Neural cell (in vitro differentiated cells): ENCODE results near the gene CFAP45. TPM values are rescaled to one million over a fixed set of nuclear protein-coding genes. Genes with fewer than 3 reads are reported as not detected.

Experiments
- H2AFZ ChIP-seq: fragments of 200-600, 300-800 bp; sonication (generic), shearing (Covaris generic); 2 replicates; pipeline ENCODE4 v1.6.0; 2014; ENCODE audit warnings: low read depth, mild to moderate bottlenecking, antibody characterized with exemption, low read length, moderate library complexity
- H3F3A ChIP-seq: fragments of 200-600 bp; shearing (Covaris generic); 2 replicates; pipeline ENCODE4 v1.6.1; 2016; ENCODE audit warnings: mild to moderate bottlenecking, moderate library complexity, mixed read lengths, antibody characterized with exemption, low read length; ENCODE audit not compliant: insufficient read depth, poor library complexity, severe bottlenecking
- H3K27ac ChIP-seq: fragments of 200-600, 300-800 bp; sonication (generic), shearing (Covaris generic); 2 replicates; pipeline ENCODE4 v1.5.1; 2014; ENCODE audit warnings: mild to moderate bottlenecking, low read length, moderate library complexity
- H3K27me3 ChIP-seq: fragments of 300-800, 200-600 bp; sonication (generic), shearing (Covaris generic); 2 replicates; pipeline ENCODE4 v1.6.0; 2014; ENCODE audit warnings: mild to moderate bottlenecking, low read depth, low read length, moderate library complexity; ENCODE audit not compliant: insufficient read depth
- H3K36me3 ChIP-seq: fragments of 300-800, 200-600 bp; sonication (generic), shearing (Covaris generic); 2 replicates; pipeline ENCODE4 v1.5.1; 2014; ENCODE audit warnings: mild to moderate bottlenecking, antibody characterized with exemption, low read length, moderate library complexity; ENCODE audit not compliant: insufficient read depth
- H3K4me2 ChIP-seq: fragments of 300-800, 200-600 bp; sonication (generic), shearing (Covaris generic); 2 replicates; pipeline ENCODE4 v1.6.0; 2014; ENCODE audit warnings: mild to moderate bottlenecking, low read length
- H3K4me3 ChIP-seq: fragments of 300-800, 200-600 bp; sonication (generic), shearing (Covaris generic); 2 replicates; pipeline ENCODE4 v1.5.1; 2014; ENCODE audit warnings: mild to moderate bottlenecking, low read length, moderate library complexity
- H3K79me2 ChIP-seq: fragments of 200-600 bp; shearing (Covaris generic); replicated peaks from 2 replicates; pipeline ENCODE4 v1.6.0; 2014; ENCODE audit warnings: mild to moderate bottlenecking, low read length, moderate library complexity; ENCODE audit not compliant: insufficient read depth
- H3K9ac ChIP-seq: fragments of 300-800, 200-600 bp; sonication (generic), shearing (Covaris generic); 2 replicates; pipeline ENCODE4 v1.6.1; 2016; ENCODE audit warnings: mild to moderate bottlenecking, low read length, mixed read lengths
- H3K9me2 ChIP-seq: fragments of 200-600 bp; shearing (Covaris generic); 2 replicates; pipeline ENCODE4 v1.6.1; 2016; ENCODE audit warnings: mild to moderate bottlenecking, low read length, mixed read lengths; ENCODE audit not compliant: insufficient read depth
- H3K9me3 ChIP-seq: fragments of 200-600, 300-800 bp; sonication (generic), shearing (Covaris generic); 2 replicates; pipeline ENCODE4 v1.6.1; 2016; ENCODE audit warnings: mild to moderate bottlenecking, mixed run types, low read length, moderate library complexity, mixed read lengths
- H4K20me1 ChIP-seq: fragments of 200-600 bp; shearing (Covaris generic); 2 replicates; pipeline ENCODE4 v1.6.1; 2016; ENCODE audit warnings: mild to moderate bottlenecking, mixed run types; ENCODE audit not compliant: insufficient read depth
- CTCF ChIP-seq: fragments of 450-650 bp; IDR thresholded peaks from 2 replicates; pipeline ENCODE4 v1.5.1; 2014; ENCODE audit warnings: antibody characterized with exemption, mild to moderate bottlenecking, moderate library complexity; ENCODE audit not compliant: poor library complexity, severe bottlenecking
- EP300 ChIP-seq: fragments of 450-650 bp; conservative IDR thresholded peaks from 2 replicates; pipeline ENCODE4 v1.6.1; 2014; ENCODE audit warnings: antibody characterized with exemption, mild to moderate bottlenecking, moderate library complexity; ENCODE audit not compliant: poor library complexity, severe bottlenecking
- EZH2 ChIP-seq: fragments of 200-600, 300-800 bp; shearing (Covaris generic), sonication (generic); IDR thresholded peaks from 2 replicates; pipeline ENCODE4 v1.6.1; 2014; ENCODE audit warnings: antibody characterized with exemption, low read length, borderline replicate concordance, mild to moderate bottlenecking; ENCODE audit not compliant: insufficient read depth, poor library complexity, severe bottlenecking
- MXI1 ChIP-seq: fragments of 450-650 bp; conservative IDR thresholded peaks from 2 replicates; pipeline ENCODE4 v1.6.1; 2014; ENCODE audit warnings: antibody characterized with exemption, mild to moderate bottlenecking; ENCODE audit not compliant: poor library complexity, severe bottlenecking
- POLR2AphosphoS5 ChIP-seq: IDR thresholded peaks from 2 replicates; pipeline ENCODE4 v1.6.1; 2012
- RAD21 ChIP-seq: fragments of 450-650 bp; conservative IDR thresholded peaks from 2 replicates; pipeline ENCODE4 v1.6.1; 2014; ENCODE audit warnings: antibody characterized with exemption, mild to moderate bottlenecking, moderate library complexity
- SMC3 ChIP-seq: fragments of 450-650 bp; conservative IDR thresholded peaks from 2 replicates; pipeline ENCODE4 v1.6.1; 2014; ENCODE audit warnings: antibody characterized with exemption, mild to moderate bottlenecking, moderate library complexity; ENCODE audit not compliant: poor library complexity
- TAF1 ChIP-seq: IDR thresholded peaks from 2 replicates; pipeline ENCODE4 v1.6.1; 2012; ENCODE audit warnings: low read depth
- polyA plus RNA-seq: library from polyadenylated mRNA; depleted of rRNA; stranded (reverse); fragments of >200 nt; gene quantifications from 2 replicates; pipeline ENCODE4 v1.2.3, GENCODE V29; 2014
- TF ChIP-seq, protein P1 (sequence below): IDR thresholded peaks from 2 replicates; pipeline ENCODE4 v1.6.1; 2012; ENCODE audit warnings: borderline replicate concordance

The CFAP45 gene
- polyA plus RNA-seq, 1 donor from 2014 or later, result 0.12 TPM

- no peak overlapping the region for H3K27ac ChIP-seq
- H3K9me2 ChIP-seq, result no peaks in the 10 kb centered on the region
- H3F3A ChIP-seq, result no peaks in the 10 kb centered on the region
- no peak overlapping the region for H3K4me2 ChIP-seq
- no peak overlapping the region for H2AFZ ChIP-seq
- no peaks in the 10 kb centered on the region for H3K9me3 ChIP-seq
- no peaks in the 10 kb centered on the region for H4K20me1 ChIP-seq
- H3K4me3 ChIP-seq, result no peak overlapping the region
- TF ChIP-seq EZH2 (no peak), EP300 (no peak), CTCF (no peak), RAD21 (no peak)
- H3K79me2 ChIP-seq, result no peaks in the 10 kb centered on the region
- no peaks in the 10 kb centered on the region for H3K27me3 ChIP-seq
- no peaks in the 10 kb centered on the region for H3K36me3 ChIP-seq
- no peak overlapping the region for H3K9ac ChIP-seq
Measured at GRCh38 chr1:159868766-159869165, 31.2 kb downstream of the CFAP45 start.

GRCh38 chr1:159867664-159868026 lies 32.3 kb downstream of the CFAP45 start:
- Histone ChIP-seq H3F3A (no peaks in the 10 kb centered on the region), H3K27ac (no peak overlapping the region), H4K20me1 (no peaks in the 10 kb centered on the region), H3K27me3 (no peaks in the 10 kb centered on the region), H2AFZ (no peak overlapping the region), H3K4me2 (no peak overlapping the region), H3K79me2 (no peaks in the 10 kb centered on the region), H3K9me2 (no peaks in the 10 kb centered on the region), H3K4me3 (no peak overlapping the region), H3K9ac (no peak overlapping the region), H3K36me3 (no peaks in the 10 kb centered on the region), H3K9me3 (no peaks in the 10 kb centered on the region)
- no peak for TF ChIP-seq EP300
- TF ChIP-seq TAF1, result no peak
- TF ChIP-seq, protein P1, sequence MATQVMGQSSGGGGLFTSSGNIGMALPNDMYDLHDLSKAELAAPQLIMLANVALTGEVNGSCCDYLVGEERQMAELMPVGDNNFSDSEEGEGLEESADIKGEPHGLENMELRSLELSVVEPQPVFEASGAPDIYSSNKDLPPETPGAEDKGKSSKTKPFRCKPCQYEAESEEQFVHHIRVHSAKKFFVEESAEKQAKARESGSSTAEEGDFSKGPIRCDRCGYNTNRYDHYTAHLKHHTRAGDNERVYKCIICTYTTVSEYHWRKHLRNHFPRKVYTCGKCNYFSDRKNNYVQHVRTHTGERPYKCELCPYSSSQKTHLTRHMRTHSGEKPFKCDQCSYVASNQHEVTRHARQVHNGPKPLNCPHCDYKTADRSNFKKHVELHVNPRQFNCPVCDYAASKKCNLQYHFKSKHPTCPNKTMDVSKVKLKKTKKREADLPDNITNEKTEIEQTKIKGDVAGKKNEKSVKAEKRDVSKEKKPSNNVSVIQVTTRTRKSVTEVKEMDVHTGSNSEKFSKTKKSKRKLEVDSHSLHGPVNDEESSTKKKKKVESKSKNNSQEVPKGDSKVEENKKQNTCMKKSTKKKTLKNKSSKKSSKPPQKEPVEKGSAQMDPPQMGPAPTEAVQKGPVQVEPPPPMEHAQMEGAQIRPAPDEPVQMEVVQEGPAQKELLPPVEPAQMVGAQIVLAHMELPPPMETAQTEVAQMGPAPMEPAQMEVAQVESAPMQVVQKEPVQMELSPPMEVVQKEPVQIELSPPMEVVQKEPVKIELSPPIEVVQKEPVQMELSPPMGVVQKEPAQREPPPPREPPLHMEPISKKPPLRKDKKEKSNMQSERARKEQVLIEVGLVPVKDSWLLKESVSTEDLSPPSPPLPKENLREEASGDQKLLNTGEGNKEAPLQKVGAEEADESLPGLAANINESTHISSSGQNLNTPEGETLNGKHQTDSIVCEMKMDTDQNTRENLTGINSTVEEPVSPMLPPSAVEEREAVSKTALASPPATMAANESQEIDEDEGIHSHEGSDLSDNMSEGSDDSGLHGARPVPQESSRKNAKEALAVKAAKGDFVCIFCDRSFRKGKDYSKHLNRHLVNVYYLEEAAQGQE, result no peak
- TF ChIP-seq POLR2AphosphoS5, result no peak
- no peak for TF ChIP-seq SMC3
- no peak for TF ChIP-seq MXI1
- no peak for TF ChIP-seq EZH2
- no peak for TF ChIP-seq CTCF
- TF ChIP-seq RAD21, result no peak
